T-helper 1 cell treated with Interleukin-12 subunit alpha and Interleukin-12 subunit beta and Interleukin-4 antibody, amounts not matched to agents 30 ng/mL and 1 ng/mL, for 36 hours (primary cell): ENCODE data around the gene ADGRL3. TPM values are rescaled to one million over a fixed set of nuclear protein-coding genes. Genes with fewer than 3 reads are reported as not detected.

Source experiments
- intact Hi-C: fragments of 100-400 bp; cut with micrococcal nuclease; formaldehyde crosslinking; loops from one replicate; pipeline ENCODE4 v1.15.1; 2024
- total RNA-seq: library from RNA; stranded (reverse); gene quantifications from 2 replicates; pipeline ENCODE4 v1.2.3, GENCODE V29; 2022

ADGRL3 gene
- not detected in 2 replicates for total RNA-seq

DNA sequence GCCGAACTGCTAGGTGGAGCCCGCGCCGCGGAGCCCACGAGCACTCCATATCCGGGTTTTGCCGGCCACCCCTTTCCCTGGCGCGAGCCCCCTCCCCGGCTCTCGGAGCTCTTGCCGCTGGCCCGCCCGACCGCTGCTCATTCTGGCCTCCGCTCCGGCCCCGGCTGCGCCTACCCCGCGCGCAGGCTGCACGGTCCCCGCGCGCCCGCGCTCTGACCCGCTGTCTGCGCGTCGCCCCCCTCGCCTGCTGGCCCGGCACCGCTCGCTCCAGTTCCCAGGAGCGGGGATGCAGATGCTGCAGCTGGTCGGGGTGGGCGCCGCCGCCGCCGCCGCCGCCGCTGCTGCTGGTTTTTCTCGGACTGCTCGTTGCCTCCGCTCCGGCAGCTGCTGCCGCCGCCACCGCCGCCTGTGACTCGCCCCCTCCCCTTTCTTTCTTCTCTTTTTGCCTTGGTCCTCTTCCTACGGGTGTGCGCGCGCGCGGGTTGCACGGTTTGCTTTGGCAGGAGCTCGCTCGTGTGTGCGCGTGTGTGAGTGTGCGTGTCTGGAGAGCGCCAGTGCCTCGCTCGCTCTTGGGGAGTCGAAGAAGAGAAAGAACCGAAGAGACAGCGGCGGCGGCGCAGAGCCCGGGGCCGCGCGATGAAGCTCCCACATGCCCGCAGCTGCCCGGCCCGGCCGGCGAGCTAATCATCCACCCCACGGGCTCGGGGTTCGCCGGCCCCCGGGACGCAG, at the start of gene ADGRL3:
Gene ADGRL3 (plus strand): TSS at position 140 of the 729 bp plus-strand sequence.
- intact Hi-C loops, result no loop called here

- intact Hi-C loops, result no loop called here
Measured at GRCh38 chr4:61152433-61152832, 47.7 kb upstream of the ADGRL3 start.

GRCh38 chr4:61160478-61160877, 39.6 kb upstream of the ADGRL3 start:
- intact Hi-C loops, result no loop called here

DNA sequence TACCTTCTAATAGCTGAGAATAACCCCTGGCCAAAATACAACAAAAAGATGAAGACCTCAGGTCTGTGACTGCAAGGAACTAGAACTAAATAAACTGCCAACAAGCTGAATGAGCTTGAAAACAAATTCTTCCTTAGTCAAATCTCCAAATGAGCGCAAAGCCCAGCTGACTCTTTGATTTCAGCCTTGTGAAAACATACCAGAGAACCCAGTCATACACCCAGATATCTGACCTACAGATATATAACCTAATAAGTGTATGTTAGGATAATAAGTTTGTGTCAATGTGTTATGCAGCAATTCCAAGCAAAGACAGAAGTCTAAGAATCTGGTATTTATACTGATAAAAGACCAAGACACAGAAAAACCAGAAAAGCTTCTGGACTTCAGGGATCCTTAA, 38.0 kb upstream of the ADGRL3 start:
- intact Hi-C loops, result no loop called here

- intact Hi-C loops, result no loop called here
Measured at GRCh38 chr4:61173799-61174198, 26.3 kb upstream of the ADGRL3 start.

DNA sequence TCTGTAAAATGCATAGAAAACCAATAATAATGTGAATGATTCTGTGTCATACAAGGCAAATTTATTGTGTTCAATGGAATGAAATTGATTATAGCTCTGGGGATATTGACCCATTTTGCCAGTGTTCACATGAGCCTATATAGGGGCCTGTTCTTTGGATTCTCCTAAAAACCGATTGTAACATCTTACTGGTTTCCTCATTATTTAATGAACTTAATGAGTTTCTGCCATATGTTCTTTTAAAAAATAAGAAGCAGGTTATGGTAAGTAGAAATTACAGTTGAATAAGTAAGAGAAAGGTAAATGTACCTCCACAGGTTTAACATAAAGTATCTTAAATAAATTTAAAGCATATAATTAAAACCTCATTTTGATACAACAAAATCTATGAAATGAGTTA, 24.6 kb upstream of the ADGRL3 start:
- intact Hi-C loops, result no loop called here

- intact Hi-C loops, result no loop called here
Measured at GRCh38 chr4:61177367-61177766, 22.8 kb upstream of the ADGRL3 start.

GRCh38 chr4:61180405-61180804, 19.7 kb upstream of the ADGRL3 start:
- intact Hi-C loops, result no loop called here

GRCh38 chr4:61182915-61183314, 17.2 kb upstream of the ADGRL3 start:
- intact Hi-C loops, result no loop called here

- intact Hi-C loops, result no loop called here
Measured at GRCh38 chr4:61185288-61185687, 14.8 kb upstream of the ADGRL3 start.

GRCh38 chr4:61192392-61192791, 7.7 kb upstream of the ADGRL3 start:
- intact Hi-C loops, result no loop called here

DNA sequence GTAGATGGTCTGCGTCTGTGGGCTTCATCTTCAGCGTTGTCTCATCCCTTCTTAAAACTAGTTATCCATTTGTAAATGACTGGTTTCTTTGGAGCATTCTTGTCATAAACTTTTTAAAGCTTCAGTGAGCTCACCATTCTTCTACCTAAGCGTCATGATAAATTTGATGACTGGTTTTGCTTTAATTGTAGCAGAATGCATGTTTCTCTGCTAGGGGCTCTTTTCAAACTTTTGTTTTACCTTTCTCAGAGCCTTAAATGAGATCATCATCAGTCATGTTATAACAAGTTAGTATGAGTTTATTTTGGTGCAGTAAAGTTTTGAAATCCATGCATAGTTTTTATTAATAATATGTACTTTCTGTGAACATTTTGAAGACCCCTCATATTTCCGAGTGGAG, 6.3 kb upstream of the ADGRL3 start:
- intact Hi-C loops, result no loop called here

DNA sequence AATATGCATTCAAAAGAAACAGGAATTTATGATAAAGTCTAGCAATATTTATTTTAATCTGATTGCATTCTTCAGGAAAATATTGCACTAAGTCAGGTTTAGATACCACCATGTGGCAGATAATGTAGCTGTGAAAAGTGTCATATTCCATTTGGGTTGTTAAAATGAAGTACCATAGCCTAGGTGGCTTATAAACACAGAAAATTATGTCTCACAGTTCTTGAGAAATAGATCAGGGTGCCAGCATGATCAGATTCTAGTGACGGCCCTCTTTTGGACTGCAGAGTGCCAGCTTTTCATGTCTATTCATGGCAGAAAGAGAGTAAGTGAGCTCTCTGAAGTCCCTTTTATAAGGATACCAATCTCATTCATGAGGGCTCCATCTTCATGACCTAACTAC, 5.6 kb upstream of the ADGRL3 start:
- intact Hi-C loops, result no loop called here

- intact Hi-C loops, result no loop called here
Measured at GRCh38 chr4:61195101-61195500, 5.0 kb upstream of the ADGRL3 start.

- intact Hi-C loops, result no loop called here
Measured at GRCh38 chr4:61198686-61199085, 1.4 kb upstream of the ADGRL3 start.

- intact Hi-C loops, result no loop called here
Measured at GRCh38 chr4:61199873-61200186, 296 bp upstream of the ADGRL3 start.

DNA sequence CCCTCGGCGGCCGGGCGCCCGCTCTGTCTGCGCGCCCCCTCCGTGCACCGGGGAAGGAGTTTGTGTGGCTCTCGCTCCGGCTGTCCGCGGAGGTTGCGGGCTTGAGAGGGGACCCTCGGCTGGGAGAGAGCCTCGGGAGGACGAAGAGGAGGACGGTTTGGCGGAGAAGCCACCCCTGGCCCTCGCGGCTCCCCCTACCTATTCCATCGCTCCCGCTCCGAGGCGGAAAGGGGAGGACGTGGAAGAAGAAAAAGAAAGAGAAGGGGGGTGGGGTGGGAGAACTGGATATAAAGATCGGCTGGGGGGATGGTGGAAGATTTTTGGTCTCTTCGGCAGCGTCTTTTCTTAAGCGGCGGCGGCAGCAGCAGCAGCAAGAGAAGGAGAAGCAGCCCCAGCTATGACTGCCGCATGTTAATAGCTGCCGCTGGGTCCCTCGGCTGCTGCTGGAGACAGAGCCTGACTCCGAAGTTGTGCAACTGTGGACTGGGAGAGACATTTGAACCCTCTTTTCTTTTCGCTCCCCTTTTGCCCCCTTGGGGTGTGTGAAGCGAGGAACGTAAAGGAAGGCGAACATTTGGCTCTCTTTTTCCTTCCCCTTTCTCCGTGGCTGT, 895 bp downstream of the ADGRL3 start:
- intact Hi-C loops, result no loop called here

DNA sequence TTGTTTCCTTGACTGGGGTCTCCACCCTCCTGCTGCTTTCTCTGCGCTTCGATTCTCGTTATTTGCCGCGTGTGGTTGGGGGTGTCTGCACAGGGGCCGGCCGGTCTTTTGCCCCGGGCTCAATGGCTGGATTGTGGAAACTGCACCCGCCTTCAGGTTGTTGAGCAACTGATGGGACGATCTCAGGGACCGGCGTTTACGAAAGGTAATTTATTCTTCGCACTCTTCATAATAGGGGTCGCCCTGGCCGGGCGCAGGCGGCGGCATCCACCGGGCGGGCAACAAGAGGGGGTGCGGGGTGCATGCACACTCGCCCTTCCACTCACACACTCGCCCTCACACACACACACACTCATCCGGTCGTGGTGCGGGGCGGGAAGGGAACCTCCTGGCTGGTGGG, 1.4 kb downstream of the ADGRL3 start:
- intact Hi-C loops, result no loop called here

DNA sequence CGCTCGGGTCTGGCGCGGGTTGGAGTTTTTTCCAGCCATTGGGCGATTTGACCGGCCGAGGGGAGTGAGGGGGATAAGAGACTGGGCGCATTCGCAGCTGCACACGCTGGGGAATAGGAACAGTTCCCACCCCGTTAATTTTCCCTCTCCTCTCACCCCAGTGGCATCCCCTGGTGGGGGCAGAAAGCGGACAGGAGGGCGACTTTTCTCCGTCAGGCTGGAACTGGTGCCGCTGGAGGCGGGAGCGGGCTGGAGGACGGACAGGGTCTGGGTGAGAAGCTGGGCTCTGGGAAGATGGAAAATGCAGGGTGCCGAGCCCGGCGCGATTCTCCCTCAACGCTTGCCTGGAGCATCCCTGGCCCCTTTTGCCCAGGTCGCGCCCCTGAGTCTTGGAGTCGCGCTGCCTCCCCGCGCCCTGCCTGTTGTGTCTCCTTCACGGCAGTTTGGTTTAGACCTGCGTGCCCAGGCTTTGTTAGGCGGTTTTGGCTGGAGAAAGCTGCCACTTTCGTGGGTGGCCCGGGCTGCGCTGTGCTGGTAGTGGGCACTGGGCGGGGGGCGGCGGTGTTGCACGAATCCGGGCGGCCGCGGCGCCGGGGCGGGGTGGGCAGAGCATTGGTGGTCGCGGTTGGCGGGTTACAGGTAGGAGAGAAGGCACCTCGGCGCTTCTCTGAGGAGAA, 2.0 kb downstream of the ADGRL3 start:
- intact Hi-C loops, result no loop called here

DNA sequence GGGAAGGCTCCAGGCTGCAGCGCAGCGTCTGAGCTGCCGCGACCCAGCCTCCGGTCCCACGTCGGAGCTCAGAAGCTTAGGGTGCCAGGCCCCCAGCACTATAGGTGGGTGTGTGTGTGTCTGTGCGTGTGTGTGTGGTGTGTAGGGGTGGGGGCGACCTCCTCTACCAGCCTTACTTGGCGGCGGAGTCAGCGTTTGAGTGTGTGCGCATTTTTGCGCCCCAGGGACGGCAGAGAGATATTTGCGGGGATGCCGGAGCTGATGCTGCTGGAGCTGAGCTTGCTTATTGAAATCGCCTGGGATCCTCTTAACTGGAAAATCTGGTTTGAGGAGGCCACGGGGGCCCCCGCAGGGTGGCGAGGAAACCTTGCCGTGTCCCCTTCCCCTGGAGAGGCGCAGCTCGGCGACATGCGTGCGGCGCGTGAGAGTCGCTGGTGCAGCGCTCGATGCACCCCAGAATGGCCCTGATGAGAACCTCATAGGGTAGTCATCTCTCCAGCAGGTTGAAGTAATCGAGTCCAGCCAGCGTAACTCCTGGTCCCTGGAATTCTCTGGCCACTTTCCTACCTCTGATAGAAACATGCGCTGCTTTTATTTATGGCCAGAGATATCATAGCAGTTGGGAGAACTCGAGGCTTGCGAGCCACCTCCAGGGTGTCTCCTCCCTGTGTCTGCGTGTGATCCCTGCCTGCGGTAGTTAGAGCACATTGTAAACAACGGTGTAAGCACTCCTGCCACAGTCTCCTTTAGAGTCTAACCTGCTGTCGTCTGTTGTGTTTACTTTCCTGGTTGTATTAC, 2.7 kb downstream of the ADGRL3 start:
- intact Hi-C loops, result no loop called here

DNA sequence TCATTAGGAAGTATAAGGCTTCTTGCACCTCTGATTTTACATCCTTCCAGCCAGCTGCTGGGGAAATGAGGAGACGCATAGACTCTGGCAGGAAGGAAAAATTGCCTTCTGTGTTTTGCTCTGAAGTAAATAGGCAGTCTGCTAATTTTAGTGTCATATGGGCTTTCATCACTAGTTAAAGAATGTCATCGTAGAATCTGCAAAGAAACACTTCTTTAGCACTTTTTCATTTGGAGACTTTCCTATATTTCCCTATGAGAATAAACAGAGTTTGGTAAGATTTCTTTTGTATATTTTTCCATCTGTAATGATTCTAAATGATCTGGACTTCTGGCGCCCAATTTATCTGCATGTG, 3.3 kb downstream of the ADGRL3 start:
- intact Hi-C loops, result no loop called here
